Kidney (tissue), 14 donors: ENCODE measurements around the gene ZNF786. TPM values are rescaled to one million over a fixed set of nuclear protein-coding genes. Genes with fewer than 3 reads are reported as not detected.

Experiments
- DNase-seq, 5 donors: peaks; one replicate each; pipeline ENCODE4 v3.0.0-alpha.2; 2013 to 2020
- FAIRE-seq: peaks from 2 replicates; lab custom pipeline; 2012; peaks lifted over from hg19 to GRCh38; lab: Jason Lieb, UNC
- H3K27ac ChIP-seq, 2 donors: one replicate each; pipeline ENCODE4 v1.7.0; 2013; ENCODE audit warnings: low read depth in 2 of 2, low read length in 2 of 2, inconsistent platforms in 1 of 2
- H3K27me3 ChIP-seq: one replicate; pipeline ENCODE4 v1.7.1; 2013; ENCODE audit warnings: low read length, inconsistent platforms; ENCODE audit not compliant: control insufficient read depth, insufficient read depth
- H3K36me3 ChIP-seq, 3 donors: one replicate each; pipeline versions ENCODE4 v1.7.0 to v1.7.1; 2013; ENCODE audit warnings: low read length in 3 of 3, control low read depth in 1 of 3, inconsistent platforms in 1 of 3; ENCODE audit not compliant: insufficient read depth in 3 of 3, control insufficient read depth in 2 of 3
- H3K4me1 ChIP-seq, 3 donors: one replicate each; pipeline versions ENCODE4 v1.7.0 to v1.7.1; 2013; ENCODE audit warnings: low read length in 3 of 3, inconsistent platforms in 1 of 3, low read depth in 1 of 3; ENCODE audit not compliant: control insufficient read depth in 2 of 3, insufficient read depth in 2 of 3
- H3K4me3 ChIP-seq, 3 donors: one replicate each; pipeline versions ENCODE4 v1.7.0 to v1.8.1; 2013; ENCODE audit warnings: low read length in 3 of 3, control low read depth in 1 of 3, inconsistent platforms in 1 of 3
- H3K9ac ChIP-seq, 3 donors: one replicate each; pipeline versions ENCODE4 v1.7.0 to v1.7.1; 2013; ENCODE audit warnings: low read length in 3 of 3, control low read depth in 1 of 3, inconsistent platforms in 1 of 3
- H3K9me3 ChIP-seq, 3 donors: one replicate each; pipeline versions ENCODE4 v1.7.0 to v1.7.1; 2013; ENCODE audit warnings: low read length in 3 of 3, control low read depth in 1 of 3, inconsistent platforms in 1 of 3; ENCODE audit not compliant: control insufficient read depth in 2 of 3, insufficient read depth in 1 of 3
- intact Hi-C: fragments of 100-400 bp; cut with DNase I; formaldehyde crosslinking; loops from one replicate; pipeline ENCODE4 v1.11.1; 2022
- polyA plus RNA-seq: library from polyadenylated mRNA; stranded (reverse); fragments of 350-450 nt; fragmentation: Illumina TruSeq; extraction: RNeasy Lipid Tissue Mini Kit (QIAGEN cat#74804); gene quantifications from one replicate; pipeline ENCODE4 v1.2.3, GENCODE V29; 2014; ENCODE audit warnings: low read depth, low replicate concordance; ENCODE audit not compliant: insufficient read depth
- total RNA-seq: library from RNA; stranded (reverse); fragmentation: NEBNext Ultra II Directional; extraction: Animal tissue kit (Norgen Biotek cat#: 25700); gene quantifications from one replicate; pipeline ENCODE4 v1.2.1, GENCODE V29; 2021
- TF ChIP-seq, protein P1 (sequence below): IDR thresholded peaks from 3 replicates; pipeline ENCODE4 v1.5.1; 2012; ENCODE audit warnings: mild to moderate bottlenecking, moderate library complexity, borderline replicate concordance; ENCODE audit not compliant: insufficient read depth; ENCODE audit errors: extremely low read depth
- donor health status: control.
- donor health status: control.
- donor health status: control.
- donor health status: control.
- donor health status: control.
- donor health status: DM: yes; HTN: yes; CAD: no.
- donor health status: Normal renal cell carcinoma (clear cell type).

ZNF786 gene
- total and polyA plus RNA-seq, 2 donors from 2014 or later: 2.6 to 8.0 TPM

GRCh38 chr7:149104214-149104613 is 13.7 kb upstream of the ZNF786 start:
- Histone ChIP-seq H3K27me3 (no peaks in the 10 kb centered on the region), H3K27ac (no peak overlapping the region), H3K36me3 (peaks cover 0 to 3% (median 0%) of the 10 kb centered on the region in 3 donors), H3K4me1 (no peaks in the 10 kb centered on the region), H3K9ac (no peak overlapping the region), H3K4me3 (no peak overlapping the region), H3K9me3 (no peaks in the 10 kb centered on the region)
- TF ChIP-seq, protein P1, sequence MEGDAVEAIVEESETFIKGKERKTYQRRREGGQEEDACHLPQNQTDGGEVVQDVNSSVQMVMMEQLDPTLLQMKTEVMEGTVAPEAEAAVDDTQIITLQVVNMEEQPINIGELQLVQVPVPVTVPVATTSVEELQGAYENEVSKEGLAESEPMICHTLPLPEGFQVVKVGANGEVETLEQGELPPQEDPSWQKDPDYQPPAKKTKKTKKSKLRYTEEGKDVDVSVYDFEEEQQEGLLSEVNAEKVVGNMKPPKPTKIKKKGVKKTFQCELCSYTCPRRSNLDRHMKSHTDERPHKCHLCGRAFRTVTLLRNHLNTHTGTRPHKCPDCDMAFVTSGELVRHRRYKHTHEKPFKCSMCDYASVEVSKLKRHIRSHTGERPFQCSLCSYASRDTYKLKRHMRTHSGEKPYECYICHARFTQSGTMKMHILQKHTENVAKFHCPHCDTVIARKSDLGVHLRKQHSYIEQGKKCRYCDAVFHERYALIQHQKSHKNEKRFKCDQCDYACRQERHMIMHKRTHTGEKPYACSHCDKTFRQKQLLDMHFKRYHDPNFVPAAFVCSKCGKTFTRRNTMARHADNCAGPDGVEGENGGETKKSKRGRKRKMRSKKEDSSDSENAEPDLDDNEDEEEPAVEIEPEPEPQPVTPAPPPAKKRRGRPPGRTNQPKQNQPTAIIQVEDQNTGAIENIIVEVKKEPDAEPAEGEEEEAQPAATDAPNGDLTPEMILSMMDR: no peak
- intact Hi-C loops: no loop called here
- no peak for FAIRE-seq
- DNase-seq: no peak

DNA sequence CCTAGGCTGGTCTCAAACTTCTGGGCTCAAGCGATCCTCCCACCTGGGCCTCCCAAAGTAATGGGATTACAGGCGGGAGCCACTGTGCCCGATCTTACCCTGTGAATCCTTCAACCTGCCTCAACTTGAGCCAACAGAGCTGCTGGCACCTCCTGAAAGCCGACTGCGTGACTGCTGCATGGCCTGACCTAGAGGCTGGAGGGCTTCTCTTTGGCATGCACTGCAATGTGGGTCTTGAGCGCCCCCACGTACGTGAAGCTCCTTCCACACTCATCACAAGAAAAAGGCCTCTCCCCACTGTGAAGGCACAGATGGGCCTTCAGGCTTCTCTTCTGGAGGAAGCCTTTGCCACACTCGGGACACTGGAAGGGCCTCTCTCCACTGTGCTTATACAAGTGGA is 12.9 kb upstream of the ZNF786 start:
- H3K27me3 ChIP-seq: no peaks in the 10 kb centered on the region
- DNase-seq (no peak), FAIRE-seq (no peak)
- H3K27ac ChIP-seq: no peak overlapping the region
- peaks cover 0 to 3% (median 0%) of the 10 kb centered on the region in 3 donors for H3K36me3 ChIP-seq
- H3K9me3 ChIP-seq: no peaks in the 10 kb centered on the region
- no peaks in the 10 kb centered on the region for H3K4me1 ChIP-seq
- no peak overlapping the region for H3K9ac ChIP-seq
- intact Hi-C loops: no loop called here
- TF ChIP-seq, protein P1: no peak
- no peak overlapping the region for H3K4me3 ChIP-seq

- FAIRE-seq: no peak
- Histone ChIP-seq H3K4me3 (no peak overlapping the region), H3K27me3 (no peaks in the 10 kb centered on the region), H3K4me1 (no peaks in the 10 kb centered on the region), H3K27ac (no peak overlapping the region), H3K36me3 (peaks cover 0 to 3% (median 0%) of the 10 kb centered on the region in 3 donors), H3K9ac (no peak overlapping the region), H3K9me3 (no peaks in the 10 kb centered on the region)
- DNase-seq: no peak
- TF ChIP-seq, protein P1: no peak
- intact Hi-C loops: no loop called here
These were observed 12.1 kb upstream of the ZNF786 start for GRCh38 chr7:149102666-149103065.

- no peak for FAIRE-seq
- intact Hi-C loops: no loop called here
These were observed 10.3 kb upstream of the ZNF786 start for GRCh38 chr7:149100821-149101220.

More at GRCh38 chr7:149100821-149101220, 10.3 kb upstream of the ZNF786 start:
- TF ChIP-seq, protein P1: no peak
- Histone ChIP-seq H3K9ac (no peak overlapping the region), H3K27me3 (no peaks in the 10 kb centered on the region), H3K36me3 (peaks cover 0 to 3% (median 0%) of the 10 kb centered on the region in 3 donors), H3K4me3 (no peak overlapping the region), H3K4me1 (no peaks in the 10 kb centered on the region), H3K27ac (no peak overlapping the region), H3K9me3 (no peaks in the 10 kb centered on the region)
- no peak for DNase-seq
